Liver (tissue), 10 donors: ENCODE data around the gene MYL7. TPM values are rescaled to one million over a fixed set of nuclear protein-coding genes. Genes with fewer than 3 reads are reported as not detected.

Experiments used
- DNase-seq: peaks from one replicate; pipeline ENCODE4 v3.0.0-alpha.2; 2017; ENCODE audit warnings: low spot score
- H3K27ac ChIP-seq, 2 donors: one replicate each; pipeline ENCODE4 v1.7.0; 2013; ENCODE audit warnings: inconsistent platforms in 2 of 2, low read length in 2 of 2, control low read depth in 1 of 2, low read depth in 1 of 2, mild to moderate bottlenecking in 1 of 2
- H3K27me3 ChIP-seq, 4 donors: one replicate each; pipeline versions ENCODE4 v1.6.1 to v1.7.0; 2013; ENCODE audit warnings: low read length in 3 of 4, inconsistent platforms in 1 of 4, mild to moderate bottlenecking in 1 of 4, moderate library complexity in 1 of 4; ENCODE audit not compliant: control insufficient read depth in 4 of 4, insufficient read depth in 4 of 4
- H3K36me3 ChIP-seq, 4 donors: one replicate each; pipeline versions ENCODE4 v1.6.1 to v1.7.0; 2013; ENCODE audit warnings: low read length in 3 of 4, mild to moderate bottlenecking in 3 of 4, low read depth in 1 of 4, moderate library complexity in 1 of 4; ENCODE audit not compliant: control insufficient read depth in 4 of 4, insufficient read depth in 3 of 4
- H3K4me1 ChIP-seq, 4 donors: one replicate each; pipeline versions ENCODE4 v1.6.1 to v1.7.0; 2013; ENCODE audit warnings: low read length in 3 of 4, mild to moderate bottlenecking in 3 of 4, moderate library complexity in 1 of 4; ENCODE audit not compliant: control insufficient read depth in 4 of 4, insufficient read depth in 4 of 4
- H3K4me3 ChIP-seq, 3 donors: one replicate each; pipeline versions ENCODE4 v1.6.1 to v1.7.0; 2013; ENCODE audit warnings: low read length in 3 of 3, control low read depth in 1 of 3, low read depth in 1 of 3, mild to moderate bottlenecking in 1 of 3
- H3K9ac ChIP-seq, 2 donors: one replicate each; pipeline ENCODE4 v1.7.0; 2013; ENCODE audit warnings: low read length in 2 of 2, mild to moderate bottlenecking in 2 of 2, moderate library complexity in 2 of 2, control low read depth in 1 of 2, low read depth in 1 of 2
- H3K9me3 ChIP-seq, 4 donors: one replicate each; pipeline versions ENCODE4 v1.6.1 to v1.7.0; 2013; ENCODE audit warnings: low read length in 3 of 4; ENCODE audit not compliant: control insufficient read depth in 4 of 4
- EGR1 ChIP-seq, 2 donors: IDR thresholded peaks; 2 replicates each; pipeline ENCODE4 v1.6.1; 2016 to 2018; ENCODE audit warnings: antibody characterized with exemption in 2 of 2, low read depth in 2 of 2
- FOXA1 ChIP-seq: IDR thresholded peaks from 2 replicates; pipeline ENCODE4 v1.6.1; 2016; ENCODE audit warnings: antibody characterized with exemption
- HNF4A ChIP-seq, 2 donors: conservative IDR thresholded peaks; 2 replicates each; pipeline ENCODE4 v1.6.1; 2016; ENCODE audit warnings: antibody characterized with exemption in 2 of 2, mild to moderate bottlenecking in 2 of 2
- HNF4G ChIP-seq: IDR thresholded peaks from 2 replicates; pipeline ENCODE4 v1.6.1; 2016; ENCODE audit warnings: antibody characterized with exemption
- JUND ChIP-seq, 2 donors: IDR thresholded peaks; 2 replicates each; pipeline ENCODE4 v1.6.1; 2016; ENCODE audit warnings: antibody characterized with exemption in 2 of 2
- NR2F2 ChIP-seq: IDR thresholded peaks from 2 replicates; pipeline ENCODE4 v1.6.1; 2016; ENCODE audit warnings: antibody characterized with exemption
- RXRA ChIP-seq, 2 donors: IDR thresholded peaks; 2 replicates each; pipeline ENCODE4 v1.6.1; 2017 to 2018; ENCODE audit warnings: antibody characterized with exemption in 2 of 2, mild to moderate bottlenecking in 1 of 2
- TAF1 ChIP-seq: conservative IDR thresholded peaks from 2 replicates; pipeline ENCODE4 v1.6.1; 2016; ENCODE audit warnings: antibody characterized with exemption, mild to moderate bottlenecking
- WGBS: extraction: QIAGEN DNeasy Blood & Tissue Kit; methylation state at CpG from one replicate; pipeline ENCODE4 v1.1.7; 2013; 5-methylcytosine and 5-hydroxymethylcytosine counted together
- polyA plus RNA-seq, 2 donors: library from polyadenylated mRNA; stranded (reverse) in 1 of 2; unstranded in 1 of 2; fragments of 200-250 nt in 1 of 2; fragments of >200 nt in 1 of 2; fragmentation: Nextera tagmentation in 1 of 2; extraction: Ambion mirVana in 1 of 2; gene quantifications; one replicate each; pipeline versions ENCODE4 v1.2.1 to v1.2.3, GENCODE V29; 2013 to 2015
- small RNA-seq: library from RNA; depleted of rRNA; stranded (forward); fragments of <200 nt; gene quantifications from one replicate; pipeline ENCODE3, GENCODE V24; 2014
- total RNA-seq, 2 donors: library from RNA; depleted of rRNA; stranded (reverse); fragments of >200 nt; gene quantifications; one replicate each; pipeline ENCODE4 v1.2.3, GENCODE V29; 2014
- TF ChIP-seq, protein P1 (sequence below): IDR thresholded peaks from 2 replicates; pipeline ENCODE4 v1.6.1; 2016; ENCODE audit warnings: antibody characterized with exemption
- TF ChIP-seq, protein P2 (sequence below): IDR thresholded peaks from 2 replicates; pipeline ENCODE4 v1.6.1; 2016; ENCODE audit warnings: antibody characterized with exemption
- TF ChIP-seq, protein P3 (sequence below): fragments of 150-350 bp; IDR thresholded peaks from 2 replicates; pipeline ENCODE4 v1.5.1; 2017; ENCODE audit warnings: improper control_type of control experiment, low read depth, low read length; ENCODE audit not compliant: missing input control
- TF ChIP-seq, protein P4 (sequence below): IDR thresholded peaks from 2 replicates; pipeline ENCODE4 v1.6.1; 2016; ENCODE audit warnings: antibody characterized with exemption
- donor health status: healthy.
- donor health status: healthy.
- donor health status: healthy.
- donor health status: healthy.
- donor health status: healthy.

The MYL7 gene
- total and polyA plus RNA-seq, 4 donors: not detected

DNA sequence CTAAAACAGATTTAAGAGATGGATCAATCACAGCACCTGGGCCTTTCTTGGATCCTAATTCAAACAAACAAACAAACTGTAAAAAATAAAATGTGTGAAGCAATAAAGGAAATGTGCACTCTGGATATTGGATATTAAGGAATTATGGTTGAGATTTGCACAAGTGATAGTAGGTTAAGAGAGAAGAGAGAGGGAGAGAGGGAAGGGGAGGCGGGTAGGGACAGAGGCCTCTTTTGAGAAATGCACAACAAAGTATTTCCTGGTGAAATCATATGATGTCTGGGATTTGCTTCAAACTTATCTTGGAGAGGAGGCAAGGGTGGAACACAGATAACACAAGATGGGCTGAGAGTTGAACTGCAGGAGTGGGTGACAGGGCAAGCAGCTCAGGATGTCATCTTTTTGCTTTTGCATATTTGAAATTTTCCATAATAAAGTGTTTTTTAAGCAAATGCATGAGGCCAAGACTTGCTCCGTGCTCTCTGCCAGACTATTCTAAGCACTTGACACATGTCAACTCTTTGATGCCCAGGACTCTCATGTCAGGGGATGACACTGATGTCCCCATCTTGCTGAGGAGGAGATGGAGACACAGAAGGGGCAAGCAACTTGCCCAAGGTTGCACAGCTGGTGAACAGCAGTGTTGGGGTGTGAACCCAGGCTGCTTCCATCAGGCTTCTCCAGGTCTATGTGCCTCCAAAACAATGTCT lies 46.1 kb downstream of the MYL7 start:
- Histone ChIP-seq H3K27me3 (no peaks in the 10 kb centered on the region), H3K4me1 (peaks cover 0 to 17% (median 15%) of the 10 kb centered on the region in 4 donors), H3K36me3 (no peaks in the 10 kb centered on the region), H3K9ac (no peak overlapping the region), H3K27ac (peak overlapping the region in 1 of 2 donors; percentile 31), H3K9me3 (no peaks in the 10 kb centered on the region), H3K4me3 (no peak overlapping the region)
- TF ChIP-seq NR2F2: peak; percentile 13
- no peak for TF ChIP-seq TAF1
- WGBS: 82% methylated on average over 2 of the region's 2 CpGs
- DNase-seq: no peak

DNA sequence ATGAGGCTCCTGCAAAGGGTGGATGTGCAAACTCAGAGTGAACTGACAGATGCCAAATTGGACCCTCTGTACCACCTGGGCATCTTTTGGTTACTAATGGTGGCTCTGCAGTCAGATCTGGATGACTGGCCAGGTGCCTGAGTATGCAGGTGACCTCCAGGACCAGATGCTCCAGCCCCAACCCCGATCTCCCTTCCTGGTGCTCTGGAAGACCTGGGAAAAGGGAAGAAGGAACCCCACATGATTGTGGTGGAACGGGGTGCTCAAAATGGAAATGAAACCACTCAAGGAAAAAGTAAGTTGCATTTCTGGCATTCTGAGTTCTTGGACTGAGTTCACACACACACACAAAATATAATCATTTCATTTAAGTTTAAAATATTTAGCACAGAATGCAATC lies 46.8 kb downstream of the MYL7 start:
- no peaks in the 10 kb centered on the region for H3K36me3 ChIP-seq
- no peak overlapping the region for H3K9ac ChIP-seq
- no peaks in the 10 kb centered on the region for H3K9me3 ChIP-seq
- 58% methylated on average over 2 of the region's 2 CpGs for WGBS
- TF ChIP-seq RXRA (IDR thresholded peaks at IDR 0.05): no peak
- no peak overlapping the region for H3K4me3 ChIP-seq
- H3K27ac ChIP-seq: no peak overlapping the region
- DNase-seq: no peak
- no peaks in the 10 kb centered on the region for H3K27me3 ChIP-seq
- peaks cover 0 to 19% (median 16%) of the 10 kb centered on the region in 4 donors for H3K4me1 ChIP-seq

DNA sequence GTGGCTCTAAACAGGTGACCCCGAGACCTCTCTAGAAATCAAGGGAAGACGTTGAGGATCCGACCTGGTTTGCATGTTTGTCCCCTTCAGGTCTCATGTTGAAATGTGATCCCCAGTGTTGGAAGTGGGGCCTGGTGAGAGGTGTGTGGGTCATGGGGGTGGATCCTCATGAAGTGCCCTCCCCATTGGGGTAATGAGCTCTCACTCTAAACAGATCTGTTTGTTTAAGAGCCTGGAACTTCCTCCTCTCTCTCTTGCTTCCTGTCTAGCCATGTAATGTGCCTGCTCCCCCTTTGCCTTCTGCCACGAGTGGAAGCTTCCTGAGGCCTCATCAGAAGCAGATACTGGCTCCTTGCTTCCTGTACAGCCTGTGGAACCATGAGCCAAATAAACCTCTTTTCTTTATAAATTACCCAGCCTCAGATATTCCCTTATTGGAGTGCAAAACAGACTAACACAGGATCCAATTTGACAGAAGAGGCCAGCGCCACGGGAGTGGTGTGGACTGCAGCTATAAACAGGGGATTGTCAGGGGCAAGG lies 48.0 kb downstream of the MYL7 start:
- TF ChIP-seq, protein P1, sequence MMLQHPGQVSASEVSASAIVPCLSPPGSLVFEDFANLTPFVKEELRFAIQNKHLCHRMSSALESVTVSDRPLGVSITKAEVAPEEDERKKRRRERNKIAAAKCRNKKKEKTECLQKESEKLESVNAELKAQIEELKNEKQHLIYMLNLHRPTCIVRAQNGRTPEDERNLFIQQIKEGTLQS: no peak
- TF ChIP-seq, protein P2, sequence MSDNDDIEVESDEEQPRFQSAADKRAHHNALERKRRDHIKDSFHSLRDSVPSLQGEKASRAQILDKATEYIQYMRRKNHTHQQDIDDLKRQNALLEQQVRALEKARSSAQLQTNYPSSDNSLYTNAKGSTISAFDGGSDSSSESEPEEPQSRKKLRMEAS: no peak
- TF ChIP-seq, protein P3, sequence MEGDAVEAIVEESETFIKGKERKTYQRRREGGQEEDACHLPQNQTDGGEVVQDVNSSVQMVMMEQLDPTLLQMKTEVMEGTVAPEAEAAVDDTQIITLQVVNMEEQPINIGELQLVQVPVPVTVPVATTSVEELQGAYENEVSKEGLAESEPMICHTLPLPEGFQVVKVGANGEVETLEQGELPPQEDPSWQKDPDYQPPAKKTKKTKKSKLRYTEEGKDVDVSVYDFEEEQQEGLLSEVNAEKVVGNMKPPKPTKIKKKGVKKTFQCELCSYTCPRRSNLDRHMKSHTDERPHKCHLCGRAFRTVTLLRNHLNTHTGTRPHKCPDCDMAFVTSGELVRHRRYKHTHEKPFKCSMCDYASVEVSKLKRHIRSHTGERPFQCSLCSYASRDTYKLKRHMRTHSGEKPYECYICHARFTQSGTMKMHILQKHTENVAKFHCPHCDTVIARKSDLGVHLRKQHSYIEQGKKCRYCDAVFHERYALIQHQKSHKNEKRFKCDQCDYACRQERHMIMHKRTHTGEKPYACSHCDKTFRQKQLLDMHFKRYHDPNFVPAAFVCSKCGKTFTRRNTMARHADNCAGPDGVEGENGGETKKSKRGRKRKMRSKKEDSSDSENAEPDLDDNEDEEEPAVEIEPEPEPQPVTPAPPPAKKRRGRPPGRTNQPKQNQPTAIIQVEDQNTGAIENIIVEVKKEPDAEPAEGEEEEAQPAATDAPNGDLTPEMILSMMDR: no peak
- TF ChIP-seq JUND (IDR thresholded peaks at IDR 0.05) (no peak), TAF1 (no peak), FOXA1 (no peak), HNF4G (no peak), EGR1 (IDR thresholded peaks at IDR 0.05; ENCODE audit: low read depth in 2 of 2) (no peak), HNF4A (conservative IDR thresholded peaks at IDR 0.05) (no peak), NR2F2 (no peak)
- TF ChIP-seq, protein P4, sequence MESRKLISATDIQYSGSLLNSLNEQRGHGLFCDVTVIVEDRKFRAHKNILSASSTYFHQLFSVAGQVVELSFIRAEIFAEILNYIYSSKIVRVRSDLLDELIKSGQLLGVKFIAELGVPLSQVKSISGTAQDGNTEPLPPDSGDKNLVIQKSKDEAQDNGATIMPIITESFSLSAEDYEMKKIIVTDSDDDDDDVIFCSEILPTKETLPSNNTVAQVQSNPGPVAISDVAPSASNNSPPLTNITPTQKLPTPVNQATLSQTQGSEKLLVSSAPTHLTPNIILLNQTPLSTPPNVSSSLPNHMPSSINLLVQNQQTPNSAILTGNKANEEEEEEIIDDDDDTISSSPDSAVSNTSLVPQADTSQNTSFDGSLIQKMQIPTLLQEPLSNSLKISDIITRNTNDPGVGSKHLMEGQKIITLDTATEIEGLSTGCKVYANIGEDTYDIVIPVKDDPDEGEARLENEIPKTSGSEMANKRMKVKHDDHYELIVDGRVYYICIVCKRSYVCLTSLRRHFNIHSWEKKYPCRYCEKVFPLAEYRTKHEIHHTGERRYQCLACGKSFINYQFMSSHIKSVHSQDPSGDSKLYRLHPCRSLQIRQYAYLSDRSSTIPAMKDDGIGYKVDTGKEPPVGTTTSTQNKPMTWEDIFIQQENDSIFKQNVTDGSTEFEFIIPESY: no peak
- H3K4me1 ChIP-seq: peaks cover 4 to 30% (median 24%) of the 10 kb centered on the region in 4 donors
- H3K27me3 ChIP-seq: no peaks in the 10 kb centered on the region
- no peak overlapping the region for H3K9ac ChIP-seq
- no peak for DNase-seq
- no peak overlapping the region for H3K27ac ChIP-seq
- H3K4me3 ChIP-seq: no peak overlapping the region
- H3K9me3 ChIP-seq: no peaks in the 10 kb centered on the region
- 92% methylated on average over 6 of the region's 6 CpGs for WGBS
- H3K36me3 ChIP-seq: no peaks in the 10 kb centered on the region

Small RNAs within 50 kb of the gene (small RNA-seq; reads per million reads assigned to genes)
- gene RNA5SP230: not detected

Other genes starting within 250 kb of the MYL7 start
- 10 to 100 TPM in 1 of 2 donors, 1 to 10 TPM in 1; 7.2 to 28.4 TPM for gene URGCP, start 234.7 kb downstream of the MYL7 start, total RNA-seq
- gene URGCP, start 234.7 kb downstream of the MYL7 start, polyA plus RNA-seq: 10 to 100 TPM; 11.7 to 14.3 TPM
- gene UBE2D4, start 214.9 kb downstream of the MYL7 start, total RNA-seq: 10 to 100 TPM in 1 of 2 donors, 1 to 10 TPM in 1; 5.1 to 10.7 TPM
- gene UBE2D4, start 214.9 kb downstream of the MYL7 start, polyA plus RNA-seq: 10 to 100 TPM; 12.8 to 17.9 TPM
- not detected for gene SPDYE1, start 143.4 kb downstream of the MYL7 start, total RNA-seq
- gene SPDYE1, start 143.4 kb downstream of the MYL7 start, polyA plus RNA-seq: under 1 TPM in 1 of 2 donors, not detected in 1; 0.71 TPM
- 10 to 100 TPM; 47.3 to 60.2 TPM for gene DBNL, start 96.6 kb downstream of the MYL7 start, total RNA-seq
- gene DBNL, start 96.6 kb downstream of the MYL7 start, polyA plus RNA-seq: 10 to 100 TPM; 26.1 to 35.6 TPM
- gene PGAM2, start 75.8 kb downstream of the MYL7 start, total RNA-seq: 1 to 10 TPM in 1 of 2 donors, under 1 TPM in 1; 0.42 to 2.3 TPM
- gene PGAM2, start 75.8 kb downstream of the MYL7 start, polyA plus RNA-seq: under 1 TPM; 0.13 to 0.56 TPM
- gene POLM, start 58.8 kb downstream of the MYL7 start, total RNA-seq: 10 to 100 TPM in 1 of 2 donors, 1 to 10 TPM in 1; 6.9 to 24.0 TPM
- gene POLM, start 58.8 kb downstream of the MYL7 start, polyA plus RNA-seq: 1 to 10 TPM; 9.1 to 9.4 TPM
- 10 to 100 TPM in 1 of 2 donors, 1 to 10 TPM in 1; 3.4 to 13.3 TPM for gene AEBP1, start 37.0 kb downstream of the MYL7 start, total RNA-seq
- 10 to 100 TPM in 1 of 2 donors, 1 to 10 TPM in 1; 3.8 to 11.5 TPM for gene AEBP1, start 37.0 kb downstream of the MYL7 start, polyA plus RNA-seq
- gene POLD2, start 17.8 kb downstream of the MYL7 start, total RNA-seq: 10 to 100 TPM; 53.9 to 85.0 TPM
- gene POLD2, start 17.8 kb downstream of the MYL7 start, polyA plus RNA-seq: 100 to 1,000 TPM in 1 of 2 donors, 10 to 100 TPM in 1; 85.7 to 101 TPM
- under 1 TPM; 0.09 to 0.67 TPM for gene GCK, start 48.1 kb upstream of the MYL7 start, total RNA-seq
- gene GCK, start 48.1 kb upstream of the MYL7 start, polyA plus RNA-seq: 10 to 100 TPM in 1 of 2 donors, under 1 TPM in 1; 0.22 to 12.7 TPM
- gene YKT6, start 59.6 kb upstream of the MYL7 start, total RNA-seq: 10 to 100 TPM; 21.8 to 22.0 TPM
- 10 to 100 TPM in 1 of 2 donors, 1 to 10 TPM in 1; 8.1 to 20.3 TPM for gene YKT6, start 59.6 kb upstream of the MYL7 start, polyA plus RNA-seq
- 1 to 10 TPM in 1 of 2 donors, not detected in 1; 2.2 TPM for gene CAMK2B, start 184.3 kb upstream of the MYL7 start, total RNA-seq
- gene CAMK2B, start 184.3 kb upstream of the MYL7 start, polyA plus RNA-seq: 1 to 10 TPM; 2.1 to 3.3 TPM